Right forelimb (tissue), 1 donor: Measurements from ENCODE around the gene SLC25A12.

Experiments used
- DNase-seq: peaks from one replicate; pipeline ENCODE4 v3.0.0-alpha.2; 2018

SLC25A12 gene

DNA sequence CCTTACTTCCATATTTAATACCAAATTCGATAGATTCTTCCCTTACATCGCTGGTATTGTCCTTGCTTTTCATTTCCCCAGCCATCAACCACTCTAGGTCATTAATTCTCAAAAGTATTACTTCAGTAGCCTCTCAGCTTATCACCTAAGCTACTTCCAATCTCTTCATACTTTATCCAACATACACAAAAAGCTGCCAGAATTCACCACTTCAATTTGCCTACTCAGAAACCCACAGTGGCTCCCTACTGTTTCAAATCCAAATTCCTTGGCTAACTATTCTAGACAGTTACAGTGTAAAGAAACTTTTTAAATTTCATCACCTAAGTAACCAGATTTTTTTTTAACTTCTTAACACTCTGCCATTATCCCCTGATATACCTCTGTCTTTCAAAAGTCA lies 4.7 kb downstream of the SLC25A12 start:
- no peak for DNase-seq

DNA sequence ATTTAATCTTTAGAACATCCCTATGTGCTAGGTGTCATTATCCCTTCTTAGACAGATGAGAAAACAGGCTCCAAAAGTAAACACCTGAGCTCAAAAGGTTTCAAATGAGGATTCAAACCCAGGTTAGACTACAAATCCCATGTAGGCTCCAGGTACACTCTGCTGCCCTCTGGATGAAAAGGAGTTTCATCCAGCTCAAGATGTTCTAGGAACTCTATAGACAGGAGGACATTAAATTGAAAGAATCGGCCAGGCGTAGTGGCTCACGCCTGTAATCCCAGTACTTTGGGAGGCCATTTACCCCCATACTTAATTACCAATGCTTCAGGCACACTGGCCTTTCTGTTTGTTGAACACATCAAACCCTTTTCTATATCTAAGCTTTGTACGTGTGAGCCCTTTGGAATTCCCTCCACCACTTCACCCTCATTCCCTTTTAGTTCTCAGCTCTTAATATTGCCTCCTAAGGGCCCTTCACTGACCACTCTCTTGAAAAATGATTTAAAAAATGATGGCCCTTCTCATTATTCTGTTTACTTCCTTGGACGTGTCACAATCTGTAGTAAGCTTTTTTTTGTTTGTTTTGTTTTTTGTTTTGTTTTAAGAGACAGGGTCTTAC lies 10.7 kb downstream of the SLC25A12 start:
- DNase-seq: no peak

DNA sequence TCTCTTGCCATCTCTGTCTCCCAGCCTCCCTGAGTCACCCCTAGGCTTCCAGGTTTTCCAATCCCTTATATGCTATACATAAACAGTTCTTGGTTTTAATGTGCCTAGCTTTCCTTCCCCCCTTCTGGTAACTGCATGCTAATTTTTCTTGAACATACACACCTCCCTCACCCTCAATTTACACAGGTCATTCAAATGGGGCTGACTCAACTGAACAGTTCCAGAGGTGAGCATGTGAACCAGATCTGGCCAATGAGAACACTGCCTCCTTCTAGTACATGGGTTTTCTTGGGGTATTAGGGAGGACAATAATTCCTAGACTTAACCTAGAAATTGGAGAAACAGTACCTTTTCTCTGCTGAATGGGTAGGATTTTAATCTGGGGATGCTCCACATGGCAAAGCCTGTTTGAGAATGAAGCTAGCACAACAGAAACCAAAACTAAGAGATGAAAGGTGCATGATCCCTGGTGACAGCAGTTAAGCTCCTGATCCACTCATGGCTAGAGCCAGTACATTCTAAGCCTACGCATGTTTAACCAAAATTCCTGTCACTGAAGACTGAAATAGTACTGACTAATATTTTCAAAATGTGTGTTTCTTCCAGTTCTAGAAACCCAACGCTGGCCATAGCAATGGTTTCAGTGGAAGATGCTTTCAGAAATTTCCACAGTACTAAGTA lies 11.8 kb downstream of the SLC25A12 start:
- no peak for DNase-seq

DNA sequence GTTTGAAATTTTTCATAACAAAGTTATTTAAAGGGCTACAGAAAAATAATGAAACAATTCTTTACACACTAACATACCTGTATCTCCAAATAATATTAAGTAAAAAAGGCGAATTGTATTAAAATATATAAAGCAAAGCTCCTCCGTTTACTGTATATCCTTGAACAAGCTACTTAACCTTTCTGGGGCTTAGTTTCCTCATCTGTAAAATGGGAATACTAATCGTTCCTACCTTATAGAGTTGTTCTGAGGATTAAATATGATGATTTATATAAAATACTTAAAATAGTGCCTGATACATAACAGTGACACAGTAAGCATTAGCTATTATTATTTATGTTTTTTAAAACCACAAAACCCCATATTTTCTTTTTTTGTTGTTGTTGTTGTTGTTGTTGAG lies 13.3 kb downstream of the SLC25A12 start:
- DNase-seq: no peak

DNA sequence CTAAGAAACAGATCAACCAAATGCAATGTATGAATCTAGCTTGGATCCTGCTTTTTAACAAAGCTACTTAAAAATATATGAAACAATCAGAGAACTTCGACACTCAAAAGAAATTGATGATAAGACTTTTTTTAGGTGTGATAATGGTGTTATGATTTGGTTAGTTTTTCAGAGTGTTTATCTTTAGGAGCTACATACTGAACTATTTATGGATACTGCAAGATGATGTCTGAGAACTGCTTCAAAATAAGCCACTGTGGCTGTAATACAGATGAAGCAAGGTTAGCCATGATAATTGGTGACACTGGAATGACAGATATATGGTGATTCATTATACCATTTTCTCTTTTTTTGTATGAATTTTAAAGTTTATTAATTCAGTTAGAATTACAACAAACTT lies 14.2 kb downstream of the SLC25A12 start:
- DNase-seq: no peak

DNA sequence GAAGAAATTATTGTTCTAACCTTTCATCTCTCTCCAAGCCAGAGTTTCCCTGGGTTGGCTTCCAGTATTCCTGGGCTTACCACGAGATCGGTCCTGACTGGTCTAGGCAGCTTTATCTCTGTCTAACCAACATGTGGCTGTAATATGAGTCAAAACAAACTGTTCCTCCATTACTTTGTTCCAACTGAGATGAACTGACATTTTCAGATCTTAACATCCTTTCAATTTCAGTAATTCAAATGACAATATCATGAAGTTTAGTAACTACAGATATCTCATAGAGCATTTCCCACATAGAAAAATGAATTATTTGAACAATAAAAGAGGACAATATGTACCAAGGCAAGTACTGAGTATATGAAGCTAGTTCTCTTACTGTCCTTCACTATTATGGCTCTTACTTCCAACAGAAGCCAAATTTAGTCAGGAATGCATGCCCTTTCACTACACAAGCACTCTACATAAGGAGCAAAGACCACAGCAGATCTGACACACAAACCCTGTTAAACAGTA lies 15.5 kb downstream of the SLC25A12 start:
- no peak for DNase-seq

DNA sequence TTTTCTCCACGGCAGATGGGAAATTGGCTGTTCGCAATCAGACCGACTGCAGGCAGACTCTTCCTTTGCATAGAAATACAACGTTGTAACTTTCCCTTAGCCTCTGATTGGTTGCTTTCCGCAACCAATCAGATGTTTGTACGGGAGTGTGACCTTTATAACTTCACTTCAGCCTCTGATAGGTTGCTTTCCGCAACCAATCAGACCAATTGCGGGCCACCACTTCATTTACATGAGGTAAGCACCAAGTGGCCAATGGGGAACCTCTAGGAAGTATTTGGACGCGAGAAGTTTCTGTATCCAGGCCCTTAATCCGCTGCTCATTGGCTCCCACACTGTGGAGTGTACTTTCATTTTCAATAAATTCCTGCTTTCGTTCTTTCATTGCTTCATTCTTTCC lies 19.1 kb downstream of the SLC25A12 start:
- no peak for DNase-seq

DNA sequence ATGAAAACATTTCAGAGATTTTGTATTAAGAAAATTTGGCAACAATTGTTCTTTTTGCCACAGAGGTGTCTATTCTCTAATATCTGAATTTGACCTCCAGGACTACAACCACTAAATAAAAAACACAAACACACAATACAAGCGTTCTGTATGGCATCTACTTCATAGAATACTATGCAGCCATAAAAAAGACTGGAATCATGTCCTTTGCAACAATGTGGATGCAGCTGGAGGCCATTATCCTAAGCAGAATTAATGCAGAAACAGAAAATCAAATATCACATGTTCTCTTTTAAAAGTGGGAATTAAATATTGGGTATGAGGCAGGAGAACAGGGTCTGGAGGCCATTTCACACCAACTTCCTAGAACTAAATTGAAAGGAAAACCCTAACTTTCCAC lies 19.5 kb downstream of the SLC25A12 start:
- DNase-seq: no peak

DNA sequence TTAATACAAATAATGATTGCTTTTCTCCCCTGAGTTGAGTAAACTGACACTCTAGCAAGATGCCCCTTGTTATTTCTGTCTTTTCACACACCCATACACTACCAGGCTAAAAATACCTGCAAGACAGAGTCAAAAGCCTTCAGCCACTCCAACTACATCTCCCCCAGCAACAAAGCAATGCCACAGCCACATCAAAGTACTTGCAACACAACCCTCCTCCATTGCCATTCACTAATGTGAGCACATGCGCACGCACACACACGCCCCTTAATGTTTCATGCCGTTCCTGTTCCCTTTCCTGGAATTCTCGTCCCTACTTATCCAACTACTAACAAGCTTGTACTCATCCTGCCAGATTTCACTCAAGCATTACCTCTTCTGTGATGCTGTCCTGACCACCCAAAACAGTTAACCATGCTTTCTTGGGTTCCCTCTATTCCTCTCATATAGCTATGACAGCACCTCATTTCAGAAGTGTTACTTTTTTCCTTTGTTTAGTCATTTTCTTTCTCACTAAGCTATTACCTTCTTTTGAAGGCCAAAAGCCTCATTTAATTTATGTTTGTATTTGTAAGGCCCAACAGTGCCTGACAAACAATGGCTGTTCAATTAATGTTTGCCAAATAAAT lies 29.6 kb downstream of the SLC25A12 start:
- no peak for DNase-seq

DNA sequence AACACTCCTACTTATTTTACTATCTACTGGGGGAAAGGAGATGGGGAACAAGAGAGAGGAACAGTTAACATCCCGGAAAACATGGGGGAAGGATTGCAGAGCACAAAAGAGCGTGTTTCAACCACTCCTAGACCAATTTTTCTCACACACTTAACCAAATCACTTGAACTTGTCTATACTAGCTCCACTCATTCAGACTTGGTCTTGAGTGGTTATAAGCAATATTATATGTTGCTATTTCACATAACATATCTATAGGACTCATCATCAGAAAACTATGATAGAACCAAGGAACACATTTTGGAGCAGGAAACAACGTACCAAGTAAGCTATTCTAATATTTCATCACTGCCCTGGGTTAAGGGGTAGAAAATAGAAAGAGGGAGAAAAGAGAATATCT lies 31.5 kb downstream of the SLC25A12 start:
- no peak for DNase-seq

DNA sequence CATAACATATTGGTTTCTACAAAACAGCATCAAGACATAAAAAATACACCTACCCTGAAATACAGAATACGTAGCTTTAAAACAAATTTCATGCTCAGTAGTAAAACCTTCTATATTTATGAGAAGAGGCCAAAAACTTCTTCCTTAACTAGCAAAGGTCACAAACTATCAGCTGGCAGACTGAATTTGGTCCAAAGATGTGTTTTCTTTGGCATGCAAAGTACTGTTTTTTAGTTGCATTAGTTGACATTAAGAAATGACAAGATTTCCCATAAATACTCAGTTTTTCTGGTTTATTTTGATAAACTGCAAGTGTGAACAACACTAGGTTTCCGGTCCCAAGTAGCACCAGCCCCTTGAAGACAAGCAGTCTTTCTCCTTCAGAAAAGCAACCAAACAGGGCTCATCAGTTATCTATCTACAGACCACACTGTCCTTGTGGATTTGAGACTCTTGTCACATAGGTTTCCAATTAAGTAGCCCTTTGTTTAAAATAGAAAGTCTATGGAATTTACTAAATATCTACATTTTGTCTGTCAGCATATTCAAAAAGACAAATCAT lies 35.6 kb downstream of the SLC25A12 start:
- DNase-seq: no peak

DNA sequence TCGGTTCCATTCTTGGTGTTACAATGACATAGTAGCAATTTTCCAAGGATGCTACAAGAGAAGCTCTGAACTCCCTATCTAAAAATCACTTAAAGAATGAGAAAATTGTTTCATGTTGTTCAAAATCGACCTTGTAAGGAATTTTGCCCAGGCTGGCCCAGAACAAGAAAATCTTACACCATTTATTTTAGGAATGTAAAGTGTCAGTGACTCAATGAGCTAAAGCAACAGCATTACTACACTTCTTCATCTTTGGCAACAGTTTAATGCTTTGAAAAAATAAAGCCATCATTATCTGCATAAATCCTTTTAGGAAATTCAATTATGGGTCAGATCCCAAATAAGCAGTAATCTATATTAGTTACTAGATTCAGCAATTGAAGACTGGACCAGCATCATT lies 38.6 kb downstream of the SLC25A12 start:
- no peak for DNase-seq

DNA sequence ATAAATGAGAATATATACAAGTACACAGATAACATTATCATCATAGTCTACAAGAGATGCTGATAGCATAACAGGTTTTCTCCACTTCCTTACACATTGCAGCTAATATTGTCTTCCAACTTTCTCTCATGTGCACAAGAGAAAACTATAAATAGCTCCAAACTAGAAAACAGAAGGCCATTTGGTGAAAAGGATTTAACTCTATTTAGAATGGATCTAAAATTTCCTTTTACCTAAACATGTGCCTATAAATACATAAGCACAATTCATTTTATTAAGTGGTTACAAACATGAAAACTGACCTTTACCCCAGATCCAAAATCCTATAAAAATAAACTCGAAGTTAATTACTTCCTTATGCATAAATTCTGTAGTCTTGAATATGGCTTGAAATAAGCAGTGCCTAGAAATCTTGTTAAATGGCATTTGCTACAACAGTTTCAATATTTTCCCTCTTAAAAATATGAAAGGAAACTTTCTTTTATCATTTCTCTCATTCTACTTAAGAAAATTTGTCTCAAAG lies 41.6 kb downstream of the SLC25A12 start:
- no peak for DNase-seq

DNA sequence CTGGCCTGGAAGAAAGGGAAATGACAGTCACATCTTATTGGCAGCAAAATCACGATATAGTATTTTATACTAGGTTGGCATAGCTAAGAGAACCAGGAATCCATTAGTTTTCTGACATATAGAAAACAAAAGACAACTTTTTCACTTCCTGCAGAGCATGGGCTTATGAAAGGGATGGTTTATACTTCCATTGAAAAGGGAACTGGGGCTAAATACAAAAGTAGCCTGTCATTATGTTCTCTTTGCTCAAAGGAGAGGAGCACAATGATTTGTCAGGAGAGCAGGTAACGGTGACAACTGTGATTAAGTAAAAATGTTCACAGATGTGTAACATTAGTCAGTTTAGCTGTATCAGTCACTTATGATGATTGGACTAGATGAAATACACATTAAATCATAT lies 46.4 kb downstream of the SLC25A12 start:
- DNase-seq: no peak

DNA sequence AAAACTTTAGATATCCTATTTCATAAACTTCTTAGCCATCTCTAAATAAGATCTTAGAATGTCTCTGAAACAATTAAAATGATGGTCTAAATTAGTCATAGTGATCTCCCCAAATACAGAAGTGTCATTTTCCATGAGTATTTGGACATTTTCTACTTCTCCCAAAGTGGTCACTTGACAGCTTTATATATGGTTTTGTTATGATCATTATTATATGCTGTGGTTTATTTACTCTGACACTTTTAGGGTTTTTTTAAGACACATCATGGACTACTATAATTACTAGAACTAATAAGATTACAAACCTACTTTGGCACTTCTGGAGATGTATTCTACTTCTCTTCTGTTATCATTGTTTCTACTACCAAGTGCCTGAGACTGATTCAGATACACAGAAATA lies 47.1 kb downstream of the SLC25A12 start:
- DNase-seq: no peak

DNA sequence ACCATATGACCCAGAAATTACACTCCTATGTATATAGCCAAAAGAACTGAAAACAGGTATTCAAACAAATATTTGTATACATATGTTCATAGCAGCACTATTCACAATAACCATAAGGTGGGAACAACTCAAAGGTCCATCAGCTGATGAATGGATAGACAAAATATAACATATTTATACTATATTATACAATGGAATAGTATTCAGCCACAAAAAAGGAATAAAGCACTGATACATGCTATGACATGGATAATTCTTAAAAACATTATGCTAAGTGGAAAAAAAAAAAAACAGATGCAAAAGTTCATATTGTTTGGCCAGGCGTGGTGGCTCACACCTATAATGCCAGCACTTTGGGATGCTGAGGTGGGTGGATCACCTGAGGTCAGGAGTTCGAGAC lies 52.0 kb downstream of the SLC25A12 start:
- no peak for DNase-seq

DNA sequence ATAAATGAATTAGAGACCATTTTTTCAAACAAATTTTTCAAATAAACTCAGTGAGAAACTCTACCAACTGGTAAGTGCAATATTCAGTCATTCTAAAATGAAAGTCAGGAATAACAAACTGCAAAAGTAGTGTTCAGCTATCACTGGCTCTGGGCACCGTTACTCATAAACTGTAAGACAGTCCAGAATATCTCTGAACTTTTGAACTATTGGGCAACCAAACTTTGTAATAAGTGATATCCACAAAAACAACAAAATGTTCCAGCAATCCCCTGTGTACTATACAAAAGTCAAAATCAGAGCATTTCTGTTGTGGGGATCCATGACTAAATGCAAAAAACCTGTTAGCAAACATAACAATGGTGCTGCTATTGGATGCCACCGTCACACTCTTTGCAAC lies 56.3 kb downstream of the SLC25A12 start:
- DNase-seq: no peak

DNA sequence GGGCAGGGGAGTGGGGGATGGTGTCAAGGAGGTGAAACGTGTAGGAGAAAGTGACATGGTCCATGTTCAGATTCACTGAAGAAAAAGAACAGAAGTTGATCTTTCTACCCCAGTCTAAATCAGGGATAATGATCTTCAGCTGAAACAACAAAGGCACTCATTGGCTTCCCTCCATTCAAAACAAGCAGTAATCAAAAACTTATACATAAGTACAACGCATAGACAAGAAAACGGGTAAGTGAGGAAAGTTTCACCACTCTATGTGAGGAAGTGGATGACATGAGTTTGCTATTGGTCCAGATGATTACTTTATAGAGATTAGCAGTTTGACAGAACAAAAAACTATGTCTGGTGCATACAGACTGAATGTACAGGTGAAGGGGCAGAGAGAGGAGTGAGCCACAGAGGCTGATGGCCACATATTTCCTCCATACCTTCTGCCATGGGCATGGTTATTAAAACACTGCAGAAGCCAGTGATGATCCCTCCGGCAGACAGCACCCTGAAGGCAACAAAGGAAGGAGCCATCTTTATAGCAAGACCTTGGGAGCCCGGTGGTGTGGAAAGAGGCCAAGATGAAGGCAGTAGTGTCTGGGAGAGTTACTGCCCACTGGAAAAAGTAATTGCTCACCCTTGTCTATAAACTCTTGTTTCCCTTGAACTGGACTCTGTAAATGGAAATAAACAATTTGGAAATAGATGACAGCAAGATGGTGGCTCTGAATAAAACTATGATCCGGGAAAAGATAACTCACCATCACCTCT lies 57.7 kb downstream of the SLC25A12 start:
- no peak for DNase-seq

DNA sequence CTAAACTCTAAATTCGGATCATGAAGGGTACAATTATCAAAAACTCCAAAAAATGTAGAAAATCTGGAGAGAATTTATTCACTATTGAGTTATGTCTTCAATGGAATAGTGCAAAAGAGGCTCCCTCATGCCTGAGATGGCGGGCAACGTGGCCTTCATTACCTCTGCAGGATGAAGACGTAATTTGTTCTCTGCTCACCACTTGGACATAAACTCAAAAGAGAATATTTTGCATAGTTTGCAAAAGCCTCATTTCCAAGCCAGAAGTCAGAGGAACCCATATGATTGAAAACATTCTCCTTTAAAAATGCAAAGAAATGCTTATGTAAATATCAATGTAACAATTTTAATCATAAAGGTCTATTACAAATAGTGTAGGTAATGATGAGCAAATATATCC lies 58.7 kb downstream of the SLC25A12 start:
- DNase-seq: no peak

DNA sequence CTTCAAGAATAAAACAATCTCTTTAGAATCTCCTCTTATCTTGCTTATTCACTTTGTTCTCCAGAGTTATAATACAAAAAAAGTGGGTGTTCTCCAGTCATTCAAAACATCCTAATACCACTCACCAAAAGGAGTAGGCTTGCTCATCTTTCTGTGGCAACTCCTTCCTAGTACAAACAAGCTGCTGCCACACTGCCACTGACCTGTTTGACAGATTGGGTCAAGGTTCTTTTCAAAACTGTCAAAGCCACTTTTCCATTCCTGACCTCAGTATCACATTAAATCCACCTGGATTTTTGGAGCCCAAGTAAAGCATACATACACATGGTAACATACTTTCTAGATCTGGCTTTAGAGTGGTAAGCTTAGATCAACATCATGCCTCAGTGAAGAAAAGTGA lies 59.8 kb downstream of the SLC25A12 start:
- no peak for DNase-seq

DNA sequence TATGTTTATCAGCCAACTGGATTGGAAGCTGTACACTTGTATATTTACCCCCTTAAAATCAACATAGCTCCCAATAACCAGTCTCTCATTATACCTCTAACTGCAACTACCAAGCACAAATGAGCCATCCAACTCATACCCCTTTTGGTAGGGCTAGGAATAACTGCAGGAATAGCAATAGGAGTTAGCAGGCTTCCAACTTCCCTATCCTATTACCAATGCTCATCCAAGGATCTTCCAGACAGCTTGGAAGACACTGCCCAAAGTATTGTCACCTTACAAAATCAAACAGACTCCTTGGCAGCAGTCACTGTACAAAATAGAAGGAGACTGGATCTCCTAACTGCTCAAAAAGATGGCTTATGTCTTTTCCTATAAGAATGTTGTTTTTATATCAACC lies 61.6 kb downstream of the SLC25A12 start:
- no peak for DNase-seq

DNA sequence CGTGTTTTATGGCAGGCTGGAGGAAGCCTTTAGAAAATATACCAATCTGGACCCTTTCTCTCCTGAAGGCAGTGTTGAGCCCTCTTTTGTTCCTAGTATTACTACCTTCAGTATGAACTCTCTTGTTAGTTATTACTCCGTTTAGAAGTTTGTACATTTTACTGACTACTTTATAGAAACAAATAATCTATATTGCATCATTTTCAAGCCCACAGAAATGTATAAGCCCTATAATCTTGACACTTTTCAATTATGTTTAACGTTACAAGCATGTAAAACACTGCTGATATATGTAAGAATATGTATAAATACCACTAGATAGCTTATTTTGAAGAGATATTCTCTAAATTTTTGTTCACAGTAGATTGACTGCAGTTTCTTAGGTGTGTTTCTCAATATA lies 64.0 kb downstream of the SLC25A12 start:
- no peak for DNase-seq

DNA sequence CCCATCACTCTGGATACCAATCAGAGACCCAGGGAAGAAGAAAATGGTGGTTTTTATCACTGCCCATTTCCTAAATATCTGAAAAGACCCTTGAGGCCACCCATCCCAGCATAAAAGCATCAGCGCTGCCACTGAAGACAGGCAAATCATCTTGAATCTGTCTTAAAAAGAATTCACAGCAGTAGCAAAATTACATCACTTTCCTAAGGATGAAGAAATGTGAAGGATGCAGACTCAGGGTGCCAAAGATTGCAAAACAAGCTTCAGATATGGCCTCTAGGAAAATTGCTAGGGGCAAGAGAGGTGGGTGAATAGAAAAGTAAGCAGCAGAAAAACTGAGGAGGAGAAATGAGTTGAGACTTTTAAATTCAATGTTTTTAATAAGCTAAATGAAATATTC lies 70.0 kb downstream of the SLC25A12 start:
- DNase-seq: no peak
